Smooth muscle cell (in vitro differentiated cells): ENCODE data around the gene TMEM253. TPM values are rescaled to one million over a fixed set of nuclear protein-coding genes. Genes with fewer than 3 reads are reported as not detected.
A peak's percentile ranks its signal among the peaks of the same experiment; 100 is the strongest.

Experiments
- DNase-seq: peaks from one replicate; lab custom pipeline; 2025; ENCODE audit not compliant: unreplicated experiment; lab: John Stamatoyannopoulos, UW
- H2AFZ ChIP-seq: fragments of 200-600 bp; sonication (generic); 2 replicates; pipeline ENCODE4 v1.6.0; 2016; ENCODE audit warnings: antibody characterized with exemption, low read depth, mild to moderate bottlenecking
- H3F3A ChIP-seq: fragments of 200-600 bp; sonication (generic); 2 replicates; pipeline ENCODE4 v1.6.0; 2017; ENCODE audit warnings: antibody characterized with exemption, low read depth
- H3K27ac ChIP-seq: fragments of 200-600 bp; sonication (generic); 2 replicates; pipeline ENCODE4 v1.5.1; 2016; ENCODE audit warnings: low read depth, mild to moderate bottlenecking
- H3K27me3 ChIP-seq: fragments of 200-600 bp; sonication (generic); 2 replicates; pipeline ENCODE4 v1.6.1; 2016; ENCODE audit warnings: low read depth, mild to moderate bottlenecking
- H3K36me3 ChIP-seq: fragments of 200-600 bp; sonication (generic); 2 replicates; pipeline ENCODE4 v1.5.1; 2016; ENCODE audit warnings: low read depth
- H3K4me1 ChIP-seq: fragments of 200-600 bp; sonication (generic); 2 replicates; pipeline ENCODE4 v1.5.1; 2016; ENCODE audit warnings: low read depth
- H3K4me2 ChIP-seq: fragments of 200-600 bp; sonication (generic); 2 replicates; pipeline ENCODE4 v1.6.0; 2016; ENCODE audit warnings: mild to moderate bottlenecking
- H3K4me3 ChIP-seq: fragments of 200-600 bp; sonication (generic); 2 replicates; pipeline ENCODE4 v1.5.1; 2016; ENCODE audit warnings: mild to moderate bottlenecking
- H3K79me2 ChIP-seq: fragments of 200-600 bp; sonication (generic); 2 replicates; pipeline ENCODE4 v1.6.0; 2016; ENCODE audit warnings: low read depth, mild to moderate bottlenecking
- H3K9ac ChIP-seq: fragments of 200-600 bp; sonication (generic); 2 replicates; pipeline ENCODE4 v1.6.0; 2016; ENCODE audit warnings: low read depth
- H3K9me3 ChIP-seq: fragments of 200-600 bp; sonication (generic); replicated peaks from 2 replicates; pipeline ENCODE4 v1.5.1; 2016; ENCODE audit warnings: low read depth
- H4K20me1 ChIP-seq: fragments of 200-600 bp; sonication (generic); 2 replicates; pipeline ENCODE4 v1.6.0; 2016; ENCODE audit warnings: low read depth
- CTCF ChIP-seq: fragments of 200-600 bp; sonication (generic); IDR thresholded peaks from 2 replicates; pipeline ENCODE4 v1.5.1; 2017; ENCODE audit warnings: borderline replicate concordance, mild to moderate bottlenecking, antibody characterized with exemption; ENCODE audit not compliant: insufficient read depth, poor library complexity, severe bottlenecking
- WGBS: methylation state at CpG from one replicate; pipeline ENCODE4 v1.1.7; 2016; ENCODE audit warnings: low lambda C conversion rate; 5-methylcytosine and 5-hydroxymethylcytosine counted together
- polyA plus RNA-seq: library from polyadenylated mRNA; unstranded; fragments of >200 nt; fragmentation: Nextera tagmentation; extraction: Ambion mirVana; gene quantifications from 2 replicates; pipeline ENCODE4 v1.2.1, GENCODE V29; 2016
- total RNA-seq: library from RNA; depleted of rRNA; stranded (reverse); fragments of >200 nt; gene quantifications from 2 replicates; pipeline ENCODE4 v1.2.3, GENCODE V29; 2014

Gene TMEM253
- 1.0 TPM in 1 of 2 replicates, not detected in the other for total RNA-seq
- 0.41 TPM in 1 of 2 replicates, not detected in the other for polyA plus RNA-seq

GRCh38 chr14:21100931-21101330 lies at the start of gene TMEM253:
Gene TMEM253, plus strand, starts transcription at chr14:21101066. Its CDS starts 278 bp downstream, at chr14:21101344.
- H3K4me3 ChIP-seq: no peak within 1 kb of the TSS
- TF ChIP-seq CTCF: no peak
- peaks cover 5% of the 10 kb centered on the region for H4K20me1 ChIP-seq
- H3K27me3 ChIP-seq: no peaks in the 10 kb centered on the region
- peaks cover 25% of the 10 kb centered on the region for H3F3A ChIP-seq
- H3K9ac ChIP-seq: no peak within 1 kb of the TSS
- no peak for DNase-seq
- no peaks in the 10 kb centered on the region for H3K36me3 ChIP-seq
- no peaks in the 10 kb centered on the region for H3K9me3 ChIP-seq
- 91% methylated on average over 5 of the region's 5 CpGs for WGBS
- H3K27ac ChIP-seq: peak within 1 kb of the TSS; percentile 31
- H3K4me2 ChIP-seq: no peak within 1 kb of the TSS
- no peaks in the 10 kb centered on the region for H3K79me2 ChIP-seq
- H2AFZ ChIP-seq: no peak within 1 kb of the TSS
- H3K4me1 ChIP-seq: peaks cover 49% of the 10 kb centered on the region

- Histone ChIP-seq H3K36me3 (no peaks in the 10 kb centered on the region), H3K4me3 (no peak overlapping the region)
- WGBS: 94% methylated on average over 20 of the region's 20 CpGs
Observed at GRCh38 chr14:21053184-21054122, 47.4 kb upstream of the TMEM253 start.

DNA sequence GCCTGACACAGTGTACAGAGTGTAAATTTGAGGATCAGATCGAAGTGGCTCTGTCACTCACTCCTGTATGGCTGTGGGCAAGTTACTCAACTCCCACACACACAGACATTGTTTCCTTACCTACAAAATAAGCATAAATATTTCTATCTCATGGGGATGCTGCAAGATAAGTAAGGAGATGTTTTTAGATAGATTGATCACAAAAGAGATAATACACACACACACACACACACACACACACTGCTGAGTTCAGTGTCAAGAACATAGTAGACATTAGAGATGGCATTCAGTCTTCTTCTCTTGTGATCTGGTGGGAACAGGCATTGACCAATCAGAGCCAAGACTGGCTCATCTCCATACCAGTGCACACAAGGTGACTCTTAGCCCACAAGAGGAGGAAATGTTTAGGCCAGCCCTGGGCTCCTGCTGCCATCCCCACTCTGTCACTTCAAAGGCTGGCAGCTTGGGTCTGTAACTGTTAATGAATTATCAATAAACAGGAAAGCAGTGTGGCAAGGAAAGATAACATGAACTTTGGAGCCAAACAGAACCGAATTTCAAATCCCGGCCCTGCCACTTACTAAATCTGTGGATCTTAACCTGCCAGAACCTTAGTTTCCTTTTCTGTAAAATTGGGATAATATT lies 46.6 kb upstream of the TMEM253 start:
- no peaks in the 10 kb centered on the region for H3K27me3 ChIP-seq
- 85% methylated on average over 3 of the region's 3 CpGs for WGBS
- peaks cover 10% of the 10 kb centered on the region for H3F3A ChIP-seq
- no peaks in the 10 kb centered on the region for H3K36me3 ChIP-seq
- H4K20me1 ChIP-seq: no peaks in the 10 kb centered on the region
- no peak overlapping the region for H3K27ac ChIP-seq
- H3K9me3 ChIP-seq: no peaks in the 10 kb centered on the region
- H3K79me2 ChIP-seq: no peaks in the 10 kb centered on the region
- no peak for TF ChIP-seq CTCF
- H3K4me2 ChIP-seq: no peak overlapping the region
- no peak overlapping the region for H3K9ac ChIP-seq
- H3K4me1 ChIP-seq: no peaks in the 10 kb centered on the region
- no peak overlapping the region for H3K4me3 ChIP-seq
- no peak overlapping the region for H2AFZ ChIP-seq
- DNase-seq: no peak

More at GRCh38 chr14:21053184-21054122, 47.4 kb upstream of the TMEM253 start:
- no peak for DNase-seq
- no peaks in the 10 kb centered on the region for H3K79me2 ChIP-seq
- H3K9ac ChIP-seq: no peak overlapping the region
- H3K4me2 ChIP-seq: no peak overlapping the region
- H2AFZ ChIP-seq: no peak overlapping the region
- H3K4me1 ChIP-seq: no peaks in the 10 kb centered on the region
- H3K27me3 ChIP-seq: no peaks in the 10 kb centered on the region
- peaks cover 9% of the 10 kb centered on the region for H3F3A ChIP-seq
- no peaks in the 10 kb centered on the region for H4K20me1 ChIP-seq
- no peaks in the 10 kb centered on the region for H3K9me3 ChIP-seq
- TF ChIP-seq CTCF: no peak
- H3K27ac ChIP-seq: no peak overlapping the region
